HG02870 (cell line): ENCODE measurements around the gene COLEC12.

Experiments
- ATAC-seq: cut with Tn5 transposase; IDR thresholded peaks from one replicate; pipeline ENCODE4 v1.9.1; 2021; ENCODE audit warnings: mild to moderate bottlenecking, moderate library complexity; ENCODE audit not compliant: unreplicated experiment

The COLEC12 gene

DNA sequence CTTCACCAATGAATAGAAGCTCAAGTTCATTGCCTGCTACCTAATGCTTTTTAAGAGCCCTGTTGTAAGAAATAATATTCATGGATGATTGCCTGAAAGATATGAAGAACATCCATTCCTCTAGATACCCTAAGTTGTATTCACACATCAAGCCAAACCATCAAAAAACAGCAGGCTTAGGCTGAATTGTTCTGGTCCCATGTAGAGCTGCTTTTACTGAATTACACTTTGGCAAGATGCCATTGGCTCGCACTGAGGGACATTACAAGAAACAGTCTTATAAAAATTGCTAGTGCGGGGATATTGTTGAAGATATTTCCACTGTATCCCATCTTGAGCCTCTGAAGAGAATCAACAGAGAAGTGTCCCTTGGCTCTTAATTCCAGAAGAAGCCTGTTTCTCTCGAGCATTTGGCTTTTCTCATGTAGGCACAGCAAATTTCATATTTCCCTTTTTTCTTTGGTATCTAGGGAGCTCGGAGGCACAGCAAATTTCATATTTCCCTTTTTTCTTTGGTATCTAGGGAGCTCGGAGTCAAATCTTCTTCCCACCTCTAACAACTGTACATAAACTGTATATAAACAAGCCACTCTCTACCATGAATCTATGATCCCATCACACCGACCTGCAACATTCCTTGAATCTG lies 107.5 kb downstream of the COLEC12 start:
- no peak for ATAC-seq

DNA sequence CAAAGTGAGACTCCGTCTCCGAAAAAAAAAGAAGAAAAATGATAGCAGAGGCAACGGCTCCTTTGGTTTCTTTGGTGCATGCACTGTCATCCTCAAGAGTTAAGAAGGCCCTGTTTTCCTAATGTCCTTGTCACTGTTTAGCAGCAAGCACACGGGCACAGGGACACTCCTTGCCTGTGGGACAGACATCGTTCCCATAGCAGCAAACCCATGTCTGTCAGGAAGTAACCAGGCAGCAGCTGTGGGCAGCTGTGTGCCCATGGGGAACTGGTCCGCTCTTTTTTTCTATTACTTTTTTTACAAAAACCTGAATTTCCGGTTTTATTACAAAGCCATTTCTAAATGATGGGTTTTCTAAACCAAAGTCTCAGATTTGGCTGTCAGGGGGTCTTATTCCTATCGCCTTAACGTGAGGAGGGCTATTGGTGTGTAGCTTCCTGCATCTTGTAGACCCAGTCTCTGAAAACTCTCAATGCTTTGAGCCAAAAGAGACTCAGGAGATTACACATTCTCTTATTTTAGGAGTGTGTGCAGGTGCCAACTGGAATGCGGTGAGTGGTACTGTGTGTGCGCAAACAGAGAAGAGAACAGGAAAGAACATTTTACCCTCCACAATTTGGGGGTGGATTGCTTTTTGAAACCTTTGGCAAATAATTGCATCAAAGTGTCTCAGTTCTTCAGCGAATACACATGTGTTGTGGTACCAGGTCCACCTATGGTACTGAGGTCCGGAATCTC lies 109.6 kb downstream of the COLEC12 start:
- ATAC-seq: no peak

- ATAC-seq: peak; percentile 91
Measured at GRCh38 chr18:389658-390357, 110.7 kb downstream of the COLEC12 start.

DNA sequence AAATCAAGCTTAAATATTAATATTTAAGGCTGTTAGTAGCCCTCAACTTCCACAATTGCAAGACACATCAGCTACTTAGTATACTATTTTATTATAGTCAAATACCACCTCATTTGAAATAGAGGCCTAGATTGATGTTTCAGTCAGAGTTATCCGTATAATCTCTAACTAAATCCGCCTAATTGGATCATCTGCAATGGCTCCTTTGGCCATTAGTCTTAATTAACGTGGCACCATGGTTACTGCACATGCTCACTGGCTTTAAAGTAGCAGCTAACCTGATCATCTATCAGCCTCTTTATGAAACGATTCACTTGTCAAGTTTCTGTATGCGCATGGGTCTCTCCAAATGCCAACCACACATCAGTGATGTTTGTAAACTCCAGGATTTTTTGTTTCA lies 112.3 kb downstream of the COLEC12 start:
- ATAC-seq: no peak

DNA sequence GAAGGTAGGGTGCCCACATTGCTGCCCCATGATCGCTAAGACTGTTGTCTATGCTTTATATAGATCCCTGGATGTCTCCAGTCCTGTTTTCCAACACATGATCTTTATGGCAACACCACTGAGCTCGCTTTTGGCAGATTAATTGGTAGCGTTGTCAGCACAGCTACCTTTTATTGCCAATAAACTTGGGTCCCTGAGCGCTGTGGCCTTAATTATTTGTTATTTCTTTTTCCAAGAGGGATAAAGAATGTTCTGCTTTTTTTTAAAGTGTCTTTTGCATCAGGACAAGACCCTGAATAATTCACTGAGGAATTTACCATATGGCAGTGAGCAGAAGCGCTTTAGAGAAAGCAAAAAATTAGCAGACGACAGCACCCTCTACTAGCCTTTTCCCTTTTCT lies 113.5 kb downstream of the COLEC12 start:
- no peak for ATAC-seq

- ATAC-seq: no peak
Measured at GRCh38 chr18:384897-385296, 115.6 kb downstream of the COLEC12 start.

GRCh38 chr18:383135-383534 lies 117.4 kb downstream of the COLEC12 start:
- no peak for ATAC-seq

DNA sequence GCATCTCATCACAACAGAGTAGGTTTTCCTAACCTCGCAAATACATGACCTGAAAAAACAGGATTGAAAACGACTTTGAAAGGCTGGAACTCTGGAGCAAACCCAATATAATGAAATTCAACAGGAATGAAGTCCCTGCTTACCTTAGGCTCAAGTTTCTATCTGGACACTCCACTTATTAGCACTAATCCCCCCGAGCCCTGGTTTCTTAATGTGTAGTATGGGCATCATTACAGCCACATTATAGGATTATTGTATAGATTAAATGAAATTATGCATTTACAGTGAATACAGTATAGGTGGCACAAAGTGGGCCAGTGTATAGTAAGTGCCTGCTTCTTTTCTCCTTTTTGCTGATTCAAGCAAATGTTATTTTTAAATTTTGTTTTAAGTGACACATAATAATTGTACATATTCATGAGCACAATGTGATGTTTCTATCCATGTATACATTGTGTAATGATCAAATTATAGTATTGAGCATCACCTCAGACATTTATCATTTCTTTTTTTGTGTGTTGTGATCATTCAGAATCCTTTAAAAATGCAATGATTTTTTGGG lies 118.0 kb downstream of the COLEC12 start:
- ATAC-seq: no peak

DNA sequence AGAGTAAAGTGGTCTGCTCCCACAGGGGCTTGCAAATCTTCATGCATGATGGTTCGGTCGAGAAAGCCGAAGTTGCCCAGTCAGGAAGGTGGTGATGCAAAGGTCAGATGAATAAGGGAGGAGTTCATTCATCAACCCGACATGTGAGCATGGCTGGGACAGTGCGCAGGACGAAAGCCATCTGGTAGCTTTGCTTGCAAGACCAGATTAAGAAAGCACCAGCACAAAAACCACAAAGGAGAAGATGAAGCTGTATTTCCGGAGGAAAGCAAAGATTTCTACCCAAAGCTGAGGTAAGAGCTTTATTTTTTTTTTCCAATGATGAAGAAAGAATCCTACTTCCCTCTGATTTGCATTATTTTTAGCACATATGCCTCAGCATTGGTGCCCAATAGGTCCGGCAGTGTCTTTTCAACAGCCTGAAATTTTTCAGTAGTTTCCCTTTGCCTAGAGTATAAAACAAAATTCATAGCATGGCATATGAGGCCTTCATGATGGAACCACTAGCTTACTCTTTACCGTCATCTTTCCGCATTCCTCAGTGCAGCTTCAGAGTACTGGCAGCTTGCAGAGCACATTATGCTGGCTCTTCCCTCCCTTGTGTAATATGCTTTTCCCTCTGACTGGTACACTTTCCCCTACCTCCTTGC lies 120.7 kb downstream of the COLEC12 start:
- no peak for ATAC-seq

GRCh38 chr18:378079-378478 lies 122.4 kb downstream of the COLEC12 start:
- ATAC-seq: no peak

DNA sequence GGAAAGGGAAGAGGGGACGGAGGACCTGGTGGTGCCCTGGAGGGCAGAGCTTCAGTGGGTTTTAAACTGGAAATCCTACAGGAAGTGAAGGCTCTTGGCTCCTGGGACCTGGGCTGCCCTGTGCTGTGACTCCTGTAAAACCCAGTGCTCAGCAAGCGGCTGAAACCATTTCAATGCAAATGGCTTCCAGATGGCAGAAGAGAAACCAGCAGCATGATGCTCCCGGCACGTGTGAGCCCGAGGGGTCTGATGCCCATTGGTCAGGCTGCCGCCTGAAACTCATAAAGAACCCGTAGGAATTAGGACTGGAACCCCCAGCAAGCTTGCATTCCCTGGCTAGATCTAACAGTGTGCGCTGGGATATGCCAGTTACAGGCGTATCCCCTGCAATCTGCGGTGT lies 123.4 kb downstream of the COLEC12 start:
- no peak for ATAC-seq

DNA sequence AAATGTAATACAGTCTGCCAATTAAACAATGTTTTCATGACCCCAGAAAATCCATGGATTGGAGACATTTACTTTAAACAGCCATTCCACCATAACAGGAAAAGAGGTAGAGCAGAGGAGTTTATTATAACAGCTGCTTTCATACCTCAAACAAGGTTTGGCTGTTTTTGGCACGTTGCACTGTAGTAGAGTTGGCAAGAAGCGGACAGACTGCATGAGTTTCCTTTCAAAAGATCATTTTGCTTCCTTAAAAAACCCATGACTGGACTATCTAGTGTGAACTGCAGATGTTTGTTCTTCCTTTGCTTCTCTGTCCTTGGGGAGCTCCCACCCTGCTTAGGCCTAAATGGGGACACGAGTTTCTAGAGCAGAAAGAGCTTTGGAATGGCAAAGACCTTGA lies 124.2 kb downstream of the COLEC12 start:
- no peak for ATAC-seq

- ATAC-seq: peak; percentile 53
Measured at GRCh38 chr18:374721-375168, 125.8 kb downstream of the COLEC12 start.

DNA sequence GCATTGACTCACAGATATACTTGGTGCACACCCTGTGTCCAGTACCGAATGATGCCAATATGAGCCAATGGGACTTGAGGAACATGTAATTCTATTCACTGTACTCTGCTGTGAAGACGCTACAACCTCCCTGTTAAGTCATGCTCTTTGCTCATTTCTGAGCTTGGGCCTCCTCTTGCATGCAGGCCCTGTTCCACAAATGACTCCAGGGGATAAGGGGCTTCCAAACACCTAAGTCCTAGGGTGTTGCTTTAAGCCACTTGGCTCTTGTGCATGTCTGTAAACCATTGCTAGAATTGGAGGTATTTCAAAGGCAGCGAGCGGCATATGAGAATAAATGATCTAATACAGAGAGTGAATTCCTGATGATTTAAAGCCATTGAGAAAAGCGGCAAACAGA lies 126.7 kb downstream of the COLEC12 start:
- ATAC-seq: no peak

DNA sequence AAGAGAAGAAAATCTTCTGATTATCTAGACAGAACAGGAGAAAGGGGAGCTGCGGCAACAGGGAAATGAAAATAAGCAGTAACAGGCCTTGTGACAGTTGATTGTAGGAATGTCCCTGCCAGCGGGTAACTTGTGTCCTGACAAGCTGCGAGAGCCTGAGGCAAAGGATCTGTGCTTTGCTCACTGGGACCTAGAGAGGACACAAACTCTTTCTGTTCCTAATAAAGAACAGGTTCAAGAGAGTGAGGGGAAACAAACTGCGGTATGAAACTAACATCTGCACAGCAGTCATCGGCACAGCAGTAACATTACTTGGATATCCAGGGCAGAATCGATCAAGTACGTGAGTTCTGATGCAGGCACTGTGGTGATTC lies 128.9 kb downstream of the COLEC12 start:
- no peak for ATAC-seq

DNA sequence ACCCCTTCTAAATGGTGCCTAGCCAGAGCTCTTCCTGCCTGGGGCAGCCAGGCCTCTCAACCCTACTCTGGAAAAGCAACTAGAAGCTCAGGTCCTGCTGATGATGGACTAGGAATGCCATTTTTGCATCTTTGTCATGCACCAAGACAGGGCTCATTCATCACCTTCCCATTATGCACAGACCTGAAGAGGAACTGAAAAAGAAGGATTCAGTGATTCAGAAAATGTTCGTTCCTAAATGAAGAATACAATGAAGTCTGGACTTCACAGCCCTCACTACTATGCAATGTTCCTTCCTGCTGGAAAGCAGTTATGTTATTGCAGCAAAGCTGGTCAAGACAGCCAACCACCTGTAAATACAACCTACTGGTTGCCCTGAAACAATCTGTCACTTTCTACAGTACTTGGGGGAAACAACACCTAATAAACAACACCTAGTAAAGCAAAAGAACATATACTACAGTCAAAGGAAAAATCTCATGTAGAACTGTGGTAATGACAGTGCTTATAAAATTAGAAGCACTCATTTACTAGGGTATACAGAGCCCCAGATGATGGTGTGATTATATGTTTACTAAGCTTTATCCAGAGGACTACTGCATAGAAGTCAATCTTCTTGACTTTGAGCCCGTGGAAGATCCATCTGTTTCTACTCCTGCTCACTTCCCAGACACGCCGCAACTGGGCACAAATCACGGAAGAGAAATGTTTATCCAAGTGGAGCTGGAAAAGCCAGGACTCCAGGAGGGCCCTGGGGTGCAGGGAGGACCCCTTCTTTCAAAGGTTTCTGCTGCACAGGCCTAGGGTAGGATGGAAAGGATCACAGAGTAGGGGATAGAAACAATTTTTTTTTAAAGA lies 129.5 kb downstream of the COLEC12 start:
- ATAC-seq: no peak

- ATAC-seq: no peak
Measured at GRCh38 chr18:369224-370015, 131.1 kb downstream of the COLEC12 start.

- no peak for ATAC-seq
Measured at GRCh38 chr18:366466-367061, 133.9 kb downstream of the COLEC12 start.

- ATAC-seq: no peak
Measured at GRCh38 chr18:365651-366050, 134.8 kb downstream of the COLEC12 start.
